NCI-H526 treated with DMSO at 0.1 percent for 48 hours (cell line): ENCODE data around the gene DDX24.
"Not testable (repeated sequence)": the region's sequence is repeated elsewhere in the genome, so short reads cannot be mapped to it uniquely, and the experiment has no call there.

Experiments
- DNase-seq: peaks from one replicate; lab custom pipeline; 2025; lab: John Stamatoyannopoulos, UW

DDX24 gene

DNA sequence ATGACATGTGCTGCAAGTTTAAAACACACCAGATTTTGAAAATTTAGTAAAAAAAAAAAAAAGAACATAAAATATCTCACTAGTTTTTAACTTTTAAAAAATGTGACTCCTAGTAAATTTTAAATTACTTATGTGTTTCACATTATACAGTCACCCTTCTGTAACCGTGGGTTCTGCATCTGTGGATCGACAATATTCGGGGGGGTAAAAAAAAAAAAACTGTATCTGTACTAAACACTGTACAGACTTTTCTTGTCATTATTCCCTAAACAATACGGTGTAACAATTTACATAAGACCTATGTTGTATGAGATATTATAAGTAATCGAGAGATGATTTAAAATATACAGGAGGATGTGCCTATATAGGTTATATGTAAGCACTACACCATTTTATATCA lies 3.2 kb downstream of the DDX24 start:
- no peak for DNase-seq

DNA sequence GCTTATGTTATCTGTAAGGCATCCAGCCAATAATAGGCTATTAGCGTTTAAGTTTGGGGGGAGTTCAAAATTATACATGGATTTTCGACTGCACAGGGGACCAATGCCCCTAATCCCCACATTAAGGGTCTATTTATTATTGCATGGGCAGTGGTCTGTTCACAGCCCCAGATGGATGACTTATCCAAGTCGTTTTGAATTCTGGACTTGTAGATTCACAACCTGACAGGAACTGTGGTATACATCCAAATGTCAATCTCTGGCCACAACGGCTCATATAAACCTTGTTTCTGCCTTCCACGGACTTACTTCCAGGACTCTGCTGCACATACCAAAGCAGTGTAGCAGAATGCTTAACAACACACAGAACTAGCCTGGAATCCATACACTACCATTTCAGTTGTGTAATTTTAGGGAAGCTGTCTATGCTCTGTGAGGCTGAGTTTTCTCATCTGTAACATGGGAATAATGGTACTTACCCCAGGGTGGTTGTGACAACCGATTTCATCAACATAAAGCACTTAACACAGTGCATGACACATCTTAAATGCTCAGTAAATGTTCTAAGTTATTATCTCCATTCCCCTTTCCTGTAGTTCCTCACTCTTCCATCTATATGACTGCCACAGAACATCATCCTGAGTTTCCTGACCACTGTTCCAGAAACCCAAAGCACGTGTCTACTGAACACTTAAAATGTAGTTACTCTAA lies 3.7 kb downstream of the DDX24 start:
- no peak for DNase-seq

DNA sequence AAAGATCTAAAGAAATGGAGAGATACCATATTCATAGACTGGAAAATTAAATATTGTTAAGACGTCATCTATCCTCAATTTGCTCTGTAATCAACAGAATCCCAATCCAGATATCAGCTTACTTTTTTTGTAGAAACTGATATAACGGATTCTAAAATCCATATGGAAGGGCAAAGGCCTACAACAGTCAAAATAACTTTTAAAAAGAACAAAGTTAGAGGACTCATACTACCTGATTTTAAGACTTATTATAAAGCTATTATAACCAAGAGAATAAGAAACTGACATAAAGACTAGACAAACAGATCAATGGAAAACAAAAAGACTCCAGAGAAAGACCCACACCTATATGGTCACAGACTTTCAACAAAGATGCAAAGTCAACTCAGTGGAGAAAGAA lies 6.0 kb downstream of the DDX24 start:
- no peak for DNase-seq

DNA sequence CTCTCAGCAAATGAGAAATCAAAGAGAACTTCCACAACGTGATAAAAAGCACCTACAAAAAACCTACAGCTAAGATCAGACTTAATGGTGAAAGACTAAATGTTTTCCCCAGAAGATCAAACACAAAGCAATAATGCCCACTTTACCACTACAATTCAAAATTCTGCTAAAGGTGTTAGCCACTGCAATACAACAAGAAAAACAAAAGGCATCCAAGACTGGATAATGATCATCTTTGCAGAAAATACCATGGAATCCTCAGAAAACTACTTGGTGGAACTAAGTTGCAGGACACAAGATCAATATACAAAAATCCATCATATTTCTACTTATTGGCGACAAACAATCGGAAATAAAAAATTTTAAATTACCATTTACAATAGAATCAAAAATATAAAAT lies 6.5 kb downstream of the DDX24 start:
- DNase-seq, result no peak

DNA sequence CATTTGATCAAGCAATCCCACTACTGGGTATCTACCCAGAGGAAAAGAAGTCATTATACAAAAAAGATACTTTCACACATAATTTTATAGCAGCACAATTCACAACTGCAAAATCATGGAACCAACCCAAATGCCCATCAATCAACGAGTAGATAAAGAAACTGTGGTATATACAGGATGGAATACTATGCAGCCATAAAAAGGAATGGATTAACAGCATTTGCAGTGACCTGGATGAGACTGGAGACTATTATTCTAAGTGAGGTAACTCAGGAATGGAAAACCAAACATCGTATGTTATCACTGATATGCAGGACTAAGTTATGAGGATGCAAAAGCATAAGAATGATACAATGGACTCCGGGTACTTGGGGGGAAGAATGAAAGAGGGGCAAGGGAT lies 8.9 kb downstream of the DDX24 start:
- not testable (repeated sequence) for DNase-seq

DNA sequence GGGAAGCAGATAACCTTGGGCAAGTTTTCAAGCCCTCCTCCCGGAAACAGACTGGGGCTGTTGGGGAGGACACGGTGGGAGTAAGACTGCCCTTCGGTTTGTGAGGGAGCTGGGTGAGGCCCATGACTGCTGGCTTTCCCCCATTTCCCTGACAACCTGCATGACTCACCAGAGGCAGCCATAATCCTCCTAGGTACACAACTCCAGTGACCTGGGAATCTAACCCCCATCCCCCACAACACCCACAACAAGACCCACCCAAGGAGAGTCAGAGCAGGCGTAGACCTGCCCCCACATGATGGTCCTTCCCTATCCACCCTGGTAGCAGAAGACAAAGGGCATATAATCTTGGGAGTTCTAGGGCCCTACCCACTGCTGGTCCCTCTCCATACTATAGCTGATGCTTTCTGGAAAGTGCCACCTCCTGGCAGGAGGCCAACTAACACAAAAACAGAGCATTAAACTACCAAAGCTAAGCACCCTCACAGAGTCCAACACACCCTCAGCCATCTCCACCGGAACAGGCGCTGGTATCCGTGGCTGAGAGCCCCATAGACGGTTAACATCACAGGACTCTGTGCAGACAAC lies 14.8 kb downstream of the DDX24 start:
- no peak for DNase-seq

DNA sequence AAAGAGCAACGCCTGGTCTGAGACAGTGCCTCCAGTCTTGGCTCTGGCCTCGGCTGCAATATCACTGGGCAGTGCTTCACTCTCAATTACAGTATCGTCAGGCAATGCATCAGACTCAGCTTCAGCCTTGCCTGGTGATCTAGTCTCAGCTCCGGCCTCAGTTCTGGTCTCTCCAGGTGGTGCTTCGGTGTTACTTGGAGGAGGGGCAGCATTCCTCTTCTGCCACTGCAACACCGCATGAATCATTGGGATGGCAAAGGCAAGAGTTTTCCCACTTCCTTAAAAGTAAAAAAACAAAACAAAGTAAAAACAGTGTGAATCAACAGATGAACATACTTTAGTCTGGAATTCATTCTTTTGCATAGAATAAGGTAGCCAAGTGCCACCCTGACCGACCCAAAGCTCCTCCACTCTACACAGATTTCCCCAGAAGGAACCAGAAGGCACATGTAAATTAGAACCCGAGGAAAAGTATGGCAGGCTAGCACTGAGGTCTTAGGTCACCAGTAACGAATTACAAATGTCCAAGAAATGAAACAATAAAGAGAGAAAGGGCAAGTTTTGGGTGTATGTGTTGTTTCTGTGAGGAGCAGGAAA lies 18.6 kb downstream of the DDX24 start:
- DNase-seq, result no peak

DNA sequence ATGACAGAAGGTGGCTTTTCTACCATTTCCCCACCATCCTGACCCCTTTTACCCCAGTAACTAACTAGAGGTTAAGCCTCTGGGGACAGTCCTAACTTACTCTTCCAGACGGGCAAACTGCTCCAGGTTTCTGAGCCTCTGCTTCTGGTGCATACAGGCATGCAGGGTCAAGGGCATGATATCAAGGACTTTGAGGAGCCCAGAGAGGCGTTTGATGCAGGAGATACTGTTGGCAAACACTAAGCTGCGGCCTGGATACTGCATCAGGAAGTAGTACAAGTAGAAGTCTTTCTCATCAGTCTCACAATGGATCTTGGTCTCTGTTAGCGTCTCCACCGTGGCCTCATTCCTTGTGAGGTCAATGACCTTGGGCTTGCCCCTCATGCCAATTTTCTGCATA lies 21.0 kb downstream of the DDX24 start:
- no peak for DNase-seq

DNA sequence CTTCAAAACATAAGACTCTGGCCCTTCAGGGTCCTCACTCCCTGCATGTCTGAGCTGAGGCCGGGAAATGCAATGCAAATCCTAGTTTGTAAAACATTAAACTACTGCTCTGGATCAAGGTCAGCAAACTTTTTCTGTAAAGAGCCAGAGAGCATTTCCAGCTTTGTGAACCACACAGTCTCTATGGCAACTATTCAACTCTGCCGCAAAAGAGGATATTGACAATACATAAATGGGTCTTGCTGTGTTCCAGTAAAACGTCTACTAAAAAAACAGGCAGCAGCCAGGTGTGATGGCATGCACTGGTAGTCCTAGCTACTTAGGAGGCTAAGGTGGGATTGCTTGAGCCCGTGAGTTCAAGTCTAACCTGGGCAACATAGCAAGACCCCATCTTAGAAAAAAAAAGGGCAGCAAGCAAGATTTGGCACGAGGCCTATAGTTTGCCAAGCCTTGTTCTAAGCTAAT lies 22.3 kb downstream of the DDX24 start:
- no peak for DNase-seq

DNA sequence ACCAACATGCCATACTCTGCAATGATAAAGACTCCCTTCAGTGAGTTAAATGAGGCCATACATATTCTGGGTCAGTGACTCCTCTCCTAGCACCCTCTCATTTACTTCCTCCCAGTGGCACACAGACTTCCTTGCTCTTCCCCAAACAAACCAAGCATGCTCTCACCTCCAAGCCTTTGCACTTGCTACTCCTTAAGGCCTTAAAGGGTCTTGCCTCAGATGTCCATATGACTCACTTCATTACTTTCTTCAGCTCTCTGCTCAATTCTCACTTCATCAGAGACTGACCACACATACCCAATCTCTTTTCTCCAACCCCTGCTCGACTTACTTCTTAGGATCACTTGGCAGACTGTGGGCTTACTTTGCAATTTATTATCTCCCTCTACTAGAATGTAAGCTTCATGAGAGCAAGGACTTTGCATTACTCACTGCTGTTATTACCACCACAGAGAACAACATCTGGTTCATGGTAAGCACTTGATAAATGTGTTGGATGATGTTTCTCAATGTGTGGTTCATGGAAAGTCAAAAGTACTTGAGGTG lies 22.8 kb downstream of the DDX24 start:
- no peak for DNase-seq

DNA sequence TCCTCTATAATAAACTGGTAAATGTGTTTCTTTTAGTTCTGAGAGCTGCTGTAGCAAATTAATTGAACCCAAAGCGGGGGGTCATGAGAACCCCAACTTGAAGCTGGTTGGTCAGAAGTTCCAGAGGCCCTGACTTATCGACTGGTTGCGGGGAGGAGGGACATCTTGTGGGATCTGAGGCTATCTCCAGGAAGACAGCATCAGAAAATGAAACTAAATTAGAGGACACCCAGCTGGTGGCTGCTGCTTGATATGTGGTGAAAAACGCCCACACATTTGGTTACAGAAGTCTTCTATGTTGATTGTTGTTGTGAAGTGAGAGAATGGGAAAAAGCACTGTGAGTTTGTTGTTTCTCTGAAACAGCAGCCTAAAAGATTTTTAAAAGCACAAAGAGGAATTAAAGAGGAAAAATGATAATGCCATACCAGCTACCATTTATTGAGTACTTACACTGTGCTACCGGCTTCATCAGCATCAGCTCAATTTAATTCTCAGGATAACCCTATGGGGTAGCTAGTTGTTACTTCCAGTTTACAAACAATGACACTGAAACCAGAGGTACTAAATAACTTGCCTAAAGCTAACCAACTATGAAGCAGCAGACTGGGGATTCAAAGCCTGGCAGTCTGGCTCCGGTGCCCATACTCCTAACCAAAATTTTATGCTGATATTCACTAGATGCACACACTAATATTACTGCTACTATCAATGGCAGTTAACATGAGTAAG lies 24.3 kb downstream of the DDX24 start:
- DNase-seq, result no peak

DNA sequence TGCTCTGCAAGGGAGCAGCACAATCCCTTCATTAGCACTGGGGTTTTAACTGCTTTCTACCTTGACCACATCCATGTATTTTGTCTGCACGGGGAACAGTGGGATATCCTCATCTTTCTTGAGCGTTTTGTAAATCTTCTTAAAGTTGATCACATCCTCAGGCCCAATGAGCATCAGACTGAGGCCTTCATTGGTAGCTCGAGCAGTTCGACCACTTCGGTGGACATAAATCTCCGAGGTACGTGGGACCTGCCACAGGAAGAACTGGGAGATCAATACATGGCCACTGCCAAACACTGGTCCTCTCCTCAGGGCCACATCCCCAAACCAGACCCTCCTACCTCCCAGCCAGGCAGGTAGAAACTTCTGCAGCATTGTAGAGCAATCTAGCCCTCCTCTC lies 26.1 kb downstream of the DDX24 start:
- DNase-seq, result no peak

DNA sequence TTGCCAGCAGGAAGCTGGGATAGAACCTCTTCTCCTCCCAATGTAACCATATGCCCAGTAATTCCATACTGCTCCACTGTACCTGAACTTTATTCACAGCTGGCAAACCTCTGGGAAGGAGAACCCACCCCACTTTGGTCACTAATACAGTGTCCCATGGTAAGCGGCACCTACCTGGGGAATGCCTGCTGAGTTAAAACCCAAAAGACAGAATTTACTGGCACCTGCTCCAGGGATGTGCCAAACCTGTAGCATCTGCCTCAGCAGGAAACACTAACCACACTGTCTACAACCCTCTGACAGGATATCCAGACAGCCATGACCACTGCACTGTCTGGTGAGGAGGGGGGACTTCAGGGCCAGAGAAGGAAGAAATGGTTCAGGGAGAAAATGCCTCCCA lies 26.6 kb downstream of the DDX24 start:
- DNase-seq, result no peak

DNA sequence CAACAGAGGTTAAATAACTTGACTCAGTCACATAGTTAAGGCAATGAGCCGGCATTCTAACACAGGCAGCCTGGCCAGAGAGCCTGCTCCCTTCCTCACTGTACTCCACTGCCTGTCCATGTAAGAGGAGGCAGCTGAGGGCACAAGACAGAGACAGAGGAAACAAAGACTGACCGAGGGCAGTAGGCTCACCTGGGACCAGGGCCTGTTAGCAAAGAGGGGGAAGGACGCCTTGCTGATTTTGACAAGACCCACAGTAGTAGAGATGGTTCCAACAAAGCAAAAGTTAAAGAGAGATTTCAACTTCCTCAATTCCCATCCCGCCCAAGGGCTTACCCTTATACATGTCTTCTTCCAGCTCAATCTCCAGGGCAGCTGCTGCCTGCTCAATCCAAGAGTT lies 28.3 kb downstream of the DDX24 start:
- no peak for DNase-seq

DNA sequence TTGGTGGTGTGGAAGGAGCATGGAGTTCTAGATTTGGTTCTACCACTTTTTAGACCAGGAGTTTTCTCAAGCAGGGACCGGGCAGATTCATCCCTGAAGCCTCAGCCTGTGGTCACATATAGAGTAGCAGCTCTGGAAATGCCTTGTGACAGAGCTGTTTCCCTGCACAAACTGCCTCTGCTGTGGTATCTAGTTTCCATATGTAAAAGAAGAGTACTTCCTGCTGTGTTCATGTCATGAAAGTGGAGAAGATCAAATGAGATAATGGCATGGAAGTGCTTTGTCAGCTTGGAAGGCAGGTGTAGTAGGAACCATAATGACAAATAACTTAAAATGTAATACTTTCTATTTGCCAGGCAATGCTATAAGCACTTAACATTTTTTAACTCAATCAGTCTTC lies 28.8 kb downstream of the DDX24 start:
- DNase-seq, result no peak

DNA sequence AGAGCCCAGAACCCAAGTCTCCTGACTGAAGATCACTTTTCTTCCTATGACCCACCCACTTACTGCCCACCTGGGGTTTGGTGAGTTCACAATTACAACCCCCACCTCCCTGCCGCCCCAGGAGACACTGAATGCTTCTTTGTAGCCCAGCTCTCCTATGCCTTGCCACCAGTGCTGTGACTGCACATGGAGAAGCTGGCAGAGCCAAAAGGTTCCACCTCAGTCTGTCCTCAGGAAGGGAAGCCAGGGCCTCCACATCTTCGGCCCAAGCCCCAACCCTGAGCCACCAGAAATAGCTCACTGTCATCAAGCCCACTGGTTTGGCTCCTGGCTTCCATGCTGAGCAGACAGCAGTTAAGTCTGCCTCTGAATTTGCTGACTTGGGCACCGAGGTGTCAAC lies 29.2 kb downstream of the DDX24 start:
- no peak for DNase-seq

DNA sequence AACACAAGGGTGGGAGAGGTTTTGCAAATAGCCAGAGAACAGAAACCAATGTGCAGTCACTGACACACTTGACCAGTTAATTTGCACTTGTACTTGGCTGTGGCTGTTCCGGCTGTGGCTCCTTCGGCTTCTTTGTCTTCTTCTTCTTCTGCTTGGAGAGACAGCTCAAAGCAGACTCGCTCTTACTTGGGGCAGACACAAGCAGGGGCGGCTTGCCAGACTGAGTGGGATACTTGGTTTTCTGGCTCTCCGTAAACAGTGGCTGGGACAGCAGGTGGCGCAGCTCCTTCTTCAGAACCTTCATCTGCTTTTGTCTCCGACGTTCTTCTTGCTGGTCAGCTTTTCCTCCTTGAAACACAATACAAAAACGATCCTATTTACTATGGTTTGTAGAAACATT lies 29.9 kb downstream of the DDX24 start:
- no peak for DNase-seq

DNA sequence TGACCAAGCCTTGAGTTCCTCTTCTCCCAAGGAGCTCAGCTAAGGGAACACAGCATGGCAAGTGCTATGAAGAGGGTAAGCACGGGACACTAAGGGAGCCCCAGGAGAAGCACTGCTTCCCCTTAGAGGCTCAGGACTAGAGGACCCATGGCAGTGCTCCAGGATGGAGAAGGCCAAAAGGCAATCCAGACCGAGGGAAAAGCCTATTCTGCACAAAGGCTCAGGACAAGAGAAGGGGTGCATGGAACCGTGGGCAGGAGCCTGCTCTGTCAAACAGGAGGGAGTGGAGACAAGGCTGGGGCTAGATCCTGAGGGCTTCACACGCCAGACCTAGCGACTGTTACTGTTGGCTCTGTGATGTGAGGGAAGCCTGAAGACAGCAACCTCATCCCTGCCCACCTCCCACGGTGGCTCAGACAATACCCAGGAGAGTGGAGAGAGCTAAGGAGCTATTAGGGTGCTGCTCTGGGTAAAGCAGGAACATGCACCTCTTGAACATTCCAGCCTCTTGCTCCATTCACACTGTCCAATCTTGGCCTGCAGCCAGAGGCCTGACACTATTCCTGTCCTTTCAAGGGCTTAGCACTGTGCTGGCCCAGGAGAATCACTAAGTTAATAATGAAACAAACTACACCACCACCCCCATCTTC lies 30.6 kb downstream of the DDX24 start:
- DNase-seq, result no peak

DNA sequence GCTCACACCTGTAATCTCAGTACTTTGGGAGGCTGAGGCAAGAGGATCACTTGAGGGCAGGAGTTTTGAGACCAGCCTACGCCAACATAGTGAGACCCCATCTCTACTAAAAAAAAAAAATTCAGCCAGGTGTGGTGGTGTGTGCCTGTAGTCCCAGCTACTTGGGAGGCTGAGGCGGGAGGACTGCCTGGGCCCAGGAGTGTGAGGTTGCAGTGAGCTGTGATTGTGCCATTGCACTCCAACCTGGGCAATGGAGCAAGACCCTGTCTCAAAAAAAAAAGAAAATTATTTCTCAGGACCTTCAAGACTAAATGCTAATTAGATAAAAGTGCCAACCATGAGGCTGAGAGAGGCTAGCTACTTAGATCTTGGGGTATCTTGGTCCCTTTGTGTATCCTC lies 31.4 kb downstream of the DDX24 start:
- no peak for DNase-seq

DNA sequence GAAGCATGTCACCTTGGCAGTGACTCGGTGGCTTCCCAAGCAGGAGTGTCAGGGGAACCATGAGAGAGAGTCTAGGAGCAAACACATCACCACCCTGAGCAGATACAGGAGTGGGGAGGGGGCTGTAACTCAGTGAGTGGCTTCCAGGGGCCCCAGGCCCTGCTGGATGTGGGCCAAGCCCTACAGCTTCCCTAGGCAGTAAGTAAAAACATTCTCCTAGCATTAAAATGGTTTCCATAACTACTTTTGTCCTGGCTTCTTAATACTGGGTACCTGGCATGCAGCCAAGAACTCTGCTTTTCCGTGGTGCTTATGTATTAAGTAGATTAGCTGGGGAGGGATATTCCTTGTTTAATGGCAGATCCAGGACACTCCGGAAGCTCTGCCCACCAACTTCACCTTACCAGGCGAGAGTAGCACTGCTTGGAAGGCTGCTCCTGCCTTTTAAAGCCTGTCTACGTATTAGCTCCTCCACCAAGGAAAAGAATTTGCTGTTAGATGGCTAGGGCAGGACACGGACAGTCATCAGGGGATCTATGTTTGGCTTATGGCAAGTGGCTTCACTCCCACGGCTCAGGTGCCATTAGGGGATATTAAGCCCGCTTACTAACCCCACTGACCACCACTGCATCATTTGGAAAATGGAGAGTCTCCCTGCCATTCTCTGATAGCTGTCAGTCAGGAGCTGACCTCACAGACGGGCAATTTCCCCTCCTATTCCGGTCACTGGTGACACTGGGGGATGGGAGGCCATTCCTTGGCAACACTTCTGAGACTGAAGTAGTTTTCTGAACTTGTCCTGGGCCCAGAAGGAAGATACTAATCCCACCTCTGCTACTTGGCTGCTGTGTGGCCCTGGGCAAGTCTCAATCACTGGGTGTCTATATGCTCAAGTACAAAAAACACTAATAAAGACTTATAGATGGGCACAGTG lies 32.0 kb downstream of the DDX24 start:
- DNase-seq, result no peak

DNA sequence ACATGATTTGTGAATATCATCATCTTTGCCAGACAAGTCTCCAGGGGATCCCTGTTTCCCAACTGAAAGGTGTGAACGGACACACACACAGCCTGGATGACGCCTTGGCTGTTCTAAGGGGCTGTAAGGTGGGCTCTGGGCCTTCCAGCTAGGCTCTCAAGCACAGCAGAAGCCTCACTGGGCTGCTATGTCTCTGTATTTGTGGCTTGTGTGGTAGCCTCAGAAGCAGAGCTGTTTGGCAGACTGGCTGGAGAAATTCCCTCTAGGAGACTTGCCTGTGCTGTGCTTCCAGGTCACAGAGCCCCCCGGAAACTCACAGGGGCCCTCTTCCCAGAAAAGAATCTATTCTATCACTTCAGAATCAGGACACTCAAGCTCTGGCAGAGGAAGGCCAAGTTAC lies 33.4 kb downstream of the DDX24 start:
- DNase-seq, result no peak
